Keratinocyte (primary cell): Measurements from ENCODE around the gene MTSS2. TPM values are rescaled to one million over a fixed set of nuclear protein-coding genes. Genes with fewer than 3 reads are reported as not detected.

ENCODE experiments used
- DNase-seq: peaks from one replicate; pipeline ENCODE4 v3.0.0-alpha.2; 2011; ENCODE audit warnings: low read depth, missing footprints, low spot score
- FAIRE-seq: peaks from 2 replicates; lab custom pipeline; 2011; peaks lifted over from hg19 to GRCh38; lab: Jason Lieb, UNC
- H2AFZ ChIP-seq: 2 replicates; pipeline ENCODE4 v1.6.0; 2012; ENCODE audit warnings: low read length, control low read depth, inconsistent platforms; ENCODE audit not compliant: control insufficient read depth
- H3K27ac ChIP-seq: 2 replicates; pipeline ENCODE4 v1.5.1; 2011; ENCODE audit warnings: low read length; ENCODE audit not compliant: control insufficient read depth, insufficient read depth
- H3K27me3 ChIP-seq: 3 replicates; pipeline ENCODE4 v1.6.0; 2011; ENCODE audit warnings: low read length; ENCODE audit not compliant: control insufficient read depth, insufficient read depth; ENCODE audit errors: extremely low read depth
- H3K36me3 ChIP-seq, 2 experiments: 2 replicates in 1 of 2; 3 replicates in 1 of 2; pipeline ENCODE4 v1.5.1; 2011; ENCODE audit warnings: low read length in 2 of 2, mild to moderate bottlenecking in 1 of 2; ENCODE audit not compliant: control insufficient read depth in 2 of 2, insufficient read depth in 2 of 2; ENCODE audit errors: extremely low read depth in 1 of 2
- H3K4me1 ChIP-seq: 3 replicates; pipeline ENCODE4 v1.5.1; 2011; ENCODE audit warnings: low read length; ENCODE audit not compliant: control insufficient read depth, insufficient read depth; ENCODE audit errors: extremely low read depth
- H3K4me2 ChIP-seq: 3 replicates; pipeline ENCODE4 v1.6.0; 2011; ENCODE audit warnings: low read depth, low read length; ENCODE audit not compliant: control insufficient read depth, insufficient read depth; ENCODE audit errors: extremely low read depth
- H3K4me3 ChIP-seq, 3 experiments: fragments of 200-600 bp in 1 of 3; sonication (generic) in 1 of 3; 2 replicates in 2 of 3; 3 replicates in 1 of 3; pipeline ENCODE4 v1.5.1; 2011 to 2016; ENCODE audit warnings: low read length in 3 of 3, mild to moderate bottlenecking in 3 of 3, control low read depth in 2 of 3, inconsistent platforms in 1 of 3, low read depth in 1 of 3, mixed read lengths in 1 of 3, mixed run types in 1 of 3, moderate library complexity in 1 of 3; ENCODE audit not compliant: control insufficient read depth in 2 of 3, insufficient read depth in 2 of 3; ENCODE audit errors: extremely low read depth in 1 of 3
- H3K79me2 ChIP-seq: 2 replicates; pipeline ENCODE4 v1.6.0; 2012; ENCODE audit warnings: low read length; ENCODE audit not compliant: control insufficient read depth, insufficient read depth
- H3K9ac ChIP-seq: 3 replicates; pipeline ENCODE4 v1.6.0; 2011; ENCODE audit warnings: low read length; ENCODE audit not compliant: control insufficient read depth, insufficient read depth; ENCODE audit errors: extremely low read depth
- H3K9me1 ChIP-seq: 3 replicates; pipeline ENCODE4 v1.6.0; 2011; ENCODE audit warnings: low read length; ENCODE audit not compliant: control insufficient read depth, insufficient read depth; ENCODE audit errors: extremely low read depth
- H3K9me3 ChIP-seq: 2 replicates; pipeline ENCODE4 v1.5.1; 2012; ENCODE audit warnings: low read depth, low read length; ENCODE audit not compliant: control insufficient read depth
- H4K20me1 ChIP-seq: 3 replicates; pipeline ENCODE4 v1.6.0; 2011; ENCODE audit warnings: low read length; ENCODE audit not compliant: control insufficient read depth, insufficient read depth; ENCODE audit errors: extremely low read depth
- EZH2 ChIP-seq: IDR thresholded peaks from one replicate; pipeline ENCODE4 v1.6.1; 2012; ENCODE audit warnings: inconsistent platforms, mild to moderate bottlenecking, low read length, moderate library complexity
- dilution Hi-C: fragments of 300-500 bp; cut with MboI; formaldehyde crosslinking; loops from one replicate; pipeline ENCODE4 v1.7.0; 2020; ENCODE audit warnings: low sequenced_read_pairs; ENCODE audit not compliant: extremely low pct_ligation_motif_present
- polyA plus RNA-seq, 5 experiments: library from polyadenylated mRNA; depleted of rRNA in 3 of 5; stranded (reverse) in 3 of 5; stranded (forward) in 1 of 5; unstranded in 1 of 5; fragments of >200 nt; gene quantifications; 1 replicate in 1 of 5; 2 replicates in 3 of 5; 3 replicates in 1 of 5; pipeline versions ENCODE4 v1.2.1 to v1.2.3, GENCODE V29; 2011 to 2012; ENCODE audit warnings: missing spikeins in 2 of 5, low read depth in 1 of 5, low replicate concordance in 1 of 5
- TF ChIP-seq, protein P1 (sequence below), 3 experiments: IDR thresholded peaks in 1 of 3; conservative IDR thresholded peaks in 1 of 3; optimal IDR thresholded peaks in 1 of 3; 2 replicates in 2 of 3; 3 replicates in 1 of 3; pipeline versions ENCODE3 to v1.5.1; 2011; ENCODE audit warnings: low read length in 3 of 3, mild to moderate bottlenecking in 3 of 3, moderate library complexity in 2 of 3, control low read depth in 1 of 3, inconsistent platforms in 1 of 3; ENCODE audit not compliant: insufficient read depth in 2 of 3; ENCODE audit errors: extremely low read depth in 1 of 3

The MTSS2 gene
- polyA plus RNA-seq, 1 donor (not counting 4 experiments of a cell fraction or from before 2014, with no cell fraction given), result 13.3 TPM

DNA sequence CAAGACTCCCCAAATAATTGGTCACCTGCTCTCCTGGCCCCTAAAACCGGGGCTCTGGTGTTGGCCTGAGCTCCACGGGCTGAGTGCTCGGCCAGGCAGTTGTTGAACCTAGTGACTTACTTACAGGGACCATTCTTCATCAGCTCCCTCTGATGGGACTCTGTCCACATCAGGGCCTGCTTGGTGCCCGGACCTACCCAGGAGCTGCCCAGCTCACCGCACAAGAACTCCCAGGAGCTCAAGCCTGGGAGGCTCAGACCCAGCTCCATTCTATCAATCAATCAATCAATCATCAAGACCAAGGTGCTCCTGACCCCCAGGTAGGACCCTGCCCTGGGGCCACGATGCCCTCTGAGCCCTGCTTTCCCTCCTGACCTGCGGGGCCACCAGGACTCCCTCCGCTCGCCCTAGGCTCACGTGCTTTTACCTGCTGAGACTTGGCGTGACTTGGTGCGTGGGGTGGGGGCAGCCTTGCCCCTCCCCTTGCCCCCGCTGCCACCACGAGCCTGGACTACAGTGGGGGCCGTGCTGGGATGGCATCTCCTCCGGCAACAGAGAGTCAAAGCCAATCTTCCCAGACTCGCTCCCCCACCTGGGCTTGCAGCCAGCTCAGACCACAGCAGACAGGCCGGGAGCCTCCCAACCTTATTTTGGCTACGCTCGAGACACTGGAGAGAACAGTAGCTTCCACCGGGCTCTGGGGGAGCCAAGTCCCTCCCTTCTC lies 23.8 kb downstream of the MTSS2 start:
- H4K20me1 ChIP-seq, result no peaks in the 10 kb centered on the region
- dilution Hi-C loops, result no loop called here
- no peak for DNase-seq
- H3K79me2 ChIP-seq, result no peaks in the 10 kb centered on the region
- no peak overlapping the region for H3K9ac ChIP-seq
- peaks cover 10 to 11% of the 10 kb centered on the region in 2 experiments for H3K36me3 ChIP-seq
- H3K9me1 ChIP-seq, result no peaks in the 10 kb centered on the region
- no peak overlapping the region for H3K4me3 ChIP-seq
- no peaks in the 10 kb centered on the region for H3K9me3 ChIP-seq
- H3K4me1 ChIP-seq, result no peaks in the 10 kb centered on the region
- H3K4me2 ChIP-seq, result no peak overlapping the region
- no peak overlapping the region for H3K27ac ChIP-seq
- FAIRE-seq, result no peak
- no peaks in the 10 kb centered on the region for H3K27me3 ChIP-seq
- no peak overlapping the region for H2AFZ ChIP-seq
- TF ChIP-seq EZH2, result no peak
- TF ChIP-seq, protein P1, sequence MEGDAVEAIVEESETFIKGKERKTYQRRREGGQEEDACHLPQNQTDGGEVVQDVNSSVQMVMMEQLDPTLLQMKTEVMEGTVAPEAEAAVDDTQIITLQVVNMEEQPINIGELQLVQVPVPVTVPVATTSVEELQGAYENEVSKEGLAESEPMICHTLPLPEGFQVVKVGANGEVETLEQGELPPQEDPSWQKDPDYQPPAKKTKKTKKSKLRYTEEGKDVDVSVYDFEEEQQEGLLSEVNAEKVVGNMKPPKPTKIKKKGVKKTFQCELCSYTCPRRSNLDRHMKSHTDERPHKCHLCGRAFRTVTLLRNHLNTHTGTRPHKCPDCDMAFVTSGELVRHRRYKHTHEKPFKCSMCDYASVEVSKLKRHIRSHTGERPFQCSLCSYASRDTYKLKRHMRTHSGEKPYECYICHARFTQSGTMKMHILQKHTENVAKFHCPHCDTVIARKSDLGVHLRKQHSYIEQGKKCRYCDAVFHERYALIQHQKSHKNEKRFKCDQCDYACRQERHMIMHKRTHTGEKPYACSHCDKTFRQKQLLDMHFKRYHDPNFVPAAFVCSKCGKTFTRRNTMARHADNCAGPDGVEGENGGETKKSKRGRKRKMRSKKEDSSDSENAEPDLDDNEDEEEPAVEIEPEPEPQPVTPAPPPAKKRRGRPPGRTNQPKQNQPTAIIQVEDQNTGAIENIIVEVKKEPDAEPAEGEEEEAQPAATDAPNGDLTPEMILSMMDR (optimal IDR thresholded peaks at IDR 0.05 in 1 of 3, IDR thresholded peaks at IDR 0.05 in 1 of 3, conservative IDR thresholded peaks at IDR 0.05 in 1 of 3; ENCODE audit: extremely low read depth in 1 of 3, insufficient read depth in 2 of 3, low read length in 3 of 3), result no peak

DNA sequence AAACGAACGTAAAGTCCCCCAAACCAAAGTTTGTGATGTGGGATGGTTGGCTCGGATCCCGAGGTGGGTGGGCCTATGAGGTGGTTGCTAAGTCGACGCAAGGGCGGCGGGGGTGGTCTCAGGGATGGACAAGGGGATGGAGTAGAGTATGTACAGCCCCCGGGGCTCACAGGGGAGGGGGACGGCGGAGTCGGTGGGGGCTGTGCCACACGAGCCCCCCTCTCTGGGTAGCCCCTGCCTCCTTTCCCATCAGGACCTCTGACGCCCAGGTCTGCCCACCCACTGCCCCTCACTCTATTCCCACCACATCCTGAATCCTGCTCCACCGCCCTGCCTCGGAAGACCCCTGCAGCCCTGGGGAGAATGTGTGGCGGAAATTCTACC lies 24.3 kb downstream of the MTSS2 start:
- Histone ChIP-seq H3K4me1 (no peaks in the 10 kb centered on the region), H3K4me3 (no peak overlapping the region), H3K27ac (no peak overlapping the region), H3K36me3 (peaks cover 10 to 11% of the 10 kb centered on the region in 2 experiments), H2AFZ (no peak overlapping the region), H3K79me2 (no peaks in the 10 kb centered on the region), H3K9ac (no peak overlapping the region), H3K9me1 (no peaks in the 10 kb centered on the region), H3K27me3 (no peaks in the 10 kb centered on the region), H3K9me3 (no peaks in the 10 kb centered on the region), H4K20me1 (no peaks in the 10 kb centered on the region), H3K4me2 (no peak overlapping the region)
- no peak for TF ChIP-seq EZH2
- TF ChIP-seq, protein P1 (optimal IDR thresholded peaks at IDR 0.05 in 1 of 3, IDR thresholded peaks at IDR 0.05 in 1 of 3, conservative IDR thresholded peaks at IDR 0.05 in 1 of 3; ENCODE audit: extremely low read depth in 1 of 3, insufficient read depth in 2 of 3, low read length in 3 of 3), result no peak
- FAIRE-seq (no peak), DNase-seq (no peak)
- dilution Hi-C loops, result no loop called here
